Activated CD8-positive, alpha-beta memory T cell treated with anti-CD3 and anti-CD28 coated beads, Interleukin-2, amount 50 U/mL, for 48 hours (primary cell): ENCODE results near the gene LPCAT3.

Source experiments
- DNase-seq: peaks from one replicate; pipeline ENCODE4 v3.0.0-alpha.2; 2020

LPCAT3 gene

DNA sequence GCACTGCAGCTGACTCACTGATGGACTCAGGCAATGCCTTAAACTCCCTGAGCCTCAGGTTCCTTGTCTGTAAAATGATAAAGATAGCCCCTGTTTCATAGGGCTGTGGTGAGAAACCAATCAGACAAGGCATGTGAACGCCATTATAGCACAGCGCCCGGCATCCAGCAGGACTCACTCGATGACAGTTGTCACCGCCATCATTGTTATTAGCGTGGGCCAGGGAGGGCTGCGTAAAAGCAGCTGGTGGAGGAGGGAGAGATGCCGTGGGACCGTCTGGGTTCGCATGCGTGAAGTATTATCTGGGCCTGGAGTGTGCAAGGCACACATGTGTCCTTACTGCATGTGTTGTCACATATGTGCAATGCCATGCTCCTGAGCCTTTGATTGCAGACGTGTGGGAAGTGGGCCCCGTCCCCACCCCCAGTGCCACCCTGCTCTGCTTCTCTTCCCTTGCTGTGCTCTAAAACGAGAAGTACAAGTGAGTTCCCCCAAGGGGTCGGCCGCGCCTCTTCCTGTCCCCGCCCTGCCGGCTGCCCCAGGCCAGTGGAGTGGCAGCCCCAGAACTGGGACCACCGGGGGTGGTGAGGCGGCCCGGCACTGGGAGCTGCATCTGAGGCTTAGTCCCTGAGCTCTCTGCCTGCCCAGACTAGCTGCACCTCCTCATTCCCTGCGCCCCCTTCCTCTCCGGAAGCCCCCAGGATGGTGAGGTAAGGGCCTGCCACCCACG, 67.3 kb downstream of the LPCAT3 start, which contains the start of gene PTPN6:
TSS of gene PTPN6 (plus strand) at position 546 of the 730 bp plus-strand sequence. CDS start at position 703, 157 bp downstream.
- DNase-seq = peak; percentile 81

DNA sequence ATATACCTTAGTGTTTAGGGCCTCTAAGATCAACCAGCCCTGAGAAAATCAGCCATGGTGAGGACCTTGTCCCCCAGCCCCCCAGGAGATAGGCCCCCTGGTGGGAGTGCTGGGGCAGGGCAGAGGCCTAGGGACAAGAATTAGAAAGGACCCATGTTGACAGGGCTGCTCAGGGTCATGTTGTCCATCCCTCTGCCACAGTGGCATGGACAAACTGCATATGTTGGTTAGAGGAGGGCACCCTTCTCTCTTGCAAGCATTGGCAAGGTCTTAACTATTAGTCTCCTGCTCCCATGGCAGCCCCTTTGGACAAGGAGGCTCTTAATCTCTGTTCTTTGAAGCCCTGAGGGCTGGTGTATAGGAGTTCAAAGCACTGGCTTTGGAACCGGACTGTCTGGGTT, 67.9 kb downstream of the LPCAT3 start:
- DNase-seq = peak; percentile 66

DNA sequence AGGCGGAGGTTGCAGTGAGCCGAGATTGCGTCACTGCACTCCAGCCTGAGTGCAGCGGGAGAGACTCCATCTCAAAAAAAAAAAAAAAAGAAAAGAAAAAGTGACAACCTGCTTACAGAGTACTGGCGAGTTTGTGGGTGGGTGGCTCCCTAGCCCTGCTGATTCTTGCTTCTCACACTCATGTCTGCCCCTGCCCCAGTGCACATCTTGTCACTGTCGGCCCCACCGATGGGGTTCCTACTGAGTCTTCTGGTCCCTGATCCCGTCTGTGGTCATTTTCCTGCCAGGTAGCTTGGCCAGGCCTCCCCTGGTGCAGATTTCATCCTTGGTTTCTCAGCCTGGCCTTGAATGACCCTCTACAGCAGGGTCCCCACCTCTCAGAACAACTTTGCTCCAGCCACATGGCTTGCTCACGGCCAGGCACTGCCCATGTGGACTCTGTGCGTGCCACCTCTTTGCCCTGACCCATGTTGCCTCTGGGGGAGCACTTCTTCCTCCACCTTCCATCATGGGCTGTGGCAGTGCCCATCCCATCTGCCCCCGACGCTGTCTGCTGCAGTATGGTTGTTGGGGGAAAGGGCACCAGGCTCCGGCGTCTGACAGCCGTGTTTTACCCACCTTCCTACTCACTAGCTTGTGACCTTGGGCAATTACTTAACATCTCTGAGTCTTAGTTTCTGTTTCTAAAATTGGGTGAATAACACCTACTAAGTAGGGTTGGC, 69.2 kb downstream of the LPCAT3 start:
- peak; percentile 65 for DNase-seq

GRCh38 chr12:6947615-6948014, 70.7 kb downstream of the LPCAT3 start:
- DNase-seq = no peak

- no peak for DNase-seq
Measured at GRCh38 chr12:6946920-6947374, 71.3 kb downstream of the LPCAT3 start.

- peak; percentile 81 for DNase-seq
Measured at GRCh38 chr12:6946033-6946919, 72.0 kb downstream of the LPCAT3 start.

DNA sequence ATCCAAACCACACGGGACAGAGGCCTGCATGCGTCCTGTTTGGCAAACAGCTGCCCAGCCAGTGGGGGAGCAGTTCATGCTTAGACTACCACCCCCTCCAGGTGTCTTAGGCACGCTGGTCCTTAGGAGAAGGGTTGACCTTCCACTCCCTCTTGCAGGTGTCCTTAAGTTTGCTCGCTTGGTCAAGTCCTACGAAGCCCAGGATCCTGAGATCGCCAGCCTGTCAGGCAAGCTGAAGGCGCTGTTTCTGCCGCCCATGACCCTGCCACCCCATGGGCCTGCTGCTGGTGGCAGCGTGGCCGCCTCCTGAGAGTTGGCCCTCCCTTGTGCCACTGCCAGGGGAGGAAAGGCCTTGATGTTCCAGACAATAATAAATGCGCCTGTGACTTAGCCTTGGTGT, 72.7 kb downstream of the LPCAT3 start:
- DNase-seq = peak; percentile 63

DNA sequence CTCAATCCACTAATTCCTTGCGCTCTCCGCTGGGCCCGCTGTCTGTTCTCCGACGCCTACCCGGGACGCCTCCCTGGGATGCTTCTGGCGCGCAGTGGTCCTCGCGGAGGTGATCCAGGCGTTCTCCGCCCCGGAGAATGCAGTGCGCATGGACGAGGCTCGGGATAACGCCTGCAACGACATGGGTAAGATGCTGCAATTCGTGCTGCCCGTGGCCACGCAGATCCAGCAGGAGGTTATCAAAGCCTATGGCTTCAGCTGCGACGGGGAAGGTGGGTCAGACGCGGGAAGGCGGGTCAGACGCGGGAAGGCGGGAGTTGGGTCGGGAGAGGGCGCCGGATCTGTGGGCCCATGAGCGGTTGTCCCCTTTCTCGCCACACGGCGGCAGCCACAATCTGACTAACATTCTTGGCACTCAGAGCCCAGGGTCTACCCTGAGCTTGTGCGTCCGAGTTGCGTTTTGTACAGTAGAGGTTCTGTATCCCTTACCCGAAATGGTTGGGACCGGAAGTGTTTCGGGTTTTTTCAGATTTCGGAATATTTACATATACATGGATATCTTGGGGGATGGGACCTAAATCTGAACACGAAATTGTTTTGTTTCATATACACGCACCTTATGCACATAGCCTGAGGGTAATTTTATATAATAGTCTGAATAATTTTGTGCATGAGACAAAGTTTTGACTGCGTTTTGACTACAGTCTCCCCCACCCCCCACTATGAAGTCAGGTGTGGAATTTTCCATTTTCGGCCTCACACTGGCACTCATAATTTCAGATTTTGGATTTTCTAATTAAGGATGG, 73.7 kb downstream of the LPCAT3 start:
- peak; percentile 93 for DNase-seq

GRCh38 chr12:6943722-6944380, 74.4 kb downstream of the LPCAT3 start, which contains the start of the genes C12orf57 and RNU7-1:
Gene C12orf57, plus strand, starts transcription at chr12:6944022. Its CDS starts 100 bp downstream, at chr12:6944122.
Gene RNU7-1, plus strand, starts transcription at chr12:6943816.
- peak; percentile 91 for DNase-seq

- peak; percentile 82 for DNase-seq
Measured at GRCh38 chr12:6943389-6943721, 74.9 kb downstream of the LPCAT3 start.

DNA sequence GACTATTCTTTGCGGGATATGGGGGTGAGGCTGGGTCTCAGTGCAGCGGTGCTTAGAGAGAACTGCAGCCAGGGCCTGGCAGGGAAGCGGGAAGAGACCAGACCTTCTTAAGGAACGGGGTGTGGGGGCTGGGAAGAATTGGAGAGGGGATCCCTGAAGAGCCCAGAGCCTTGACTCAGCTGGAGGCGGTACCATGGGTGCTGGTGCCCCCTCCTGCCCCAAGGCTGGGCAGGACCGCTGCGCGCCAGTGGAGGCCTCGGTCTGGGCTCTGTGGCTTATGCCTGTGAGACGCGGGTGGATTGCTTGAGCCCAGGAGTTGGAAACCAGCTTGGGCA, 76.0 kb downstream of the LPCAT3 start:
- no peak for DNase-seq

- DNase-seq = no peak
Measured at GRCh38 chr12:6941782-6942181, 76.5 kb downstream of the LPCAT3 start.

DNA sequence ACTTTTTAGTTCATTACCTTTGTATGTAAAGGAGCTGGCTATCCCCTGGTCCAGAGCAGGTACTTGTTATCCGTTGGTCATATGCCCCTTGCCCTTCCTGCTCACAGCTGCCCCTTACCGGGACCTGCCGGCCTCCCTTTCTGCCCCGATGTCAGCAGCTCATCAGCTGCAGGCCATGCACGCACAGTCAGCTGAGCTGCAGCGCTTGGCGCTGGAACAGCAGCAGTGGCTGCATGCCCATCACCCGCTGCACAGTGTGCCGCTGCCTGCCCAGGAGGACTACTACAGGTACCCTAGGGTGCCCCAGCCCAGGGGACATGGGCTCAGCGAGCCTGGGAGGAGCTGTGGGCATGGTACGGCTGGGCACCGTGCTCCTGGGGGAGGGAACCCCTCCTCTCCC, 77.0 kb downstream of the LPCAT3 start:
- DNase-seq = no peak

- no peak for DNase-seq
Measured at GRCh38 chr12:6939191-6939540, 79.1 kb downstream of the LPCAT3 start.

- DNase-seq = no peak
Measured at GRCh38 chr12:6938353-6939190, 79.7 kb downstream of the LPCAT3 start.

- peak; percentile 94 for DNase-seq
Measured at GRCh38 chr12:6937481-6938352, 80.6 kb downstream of the LPCAT3 start.

DNA sequence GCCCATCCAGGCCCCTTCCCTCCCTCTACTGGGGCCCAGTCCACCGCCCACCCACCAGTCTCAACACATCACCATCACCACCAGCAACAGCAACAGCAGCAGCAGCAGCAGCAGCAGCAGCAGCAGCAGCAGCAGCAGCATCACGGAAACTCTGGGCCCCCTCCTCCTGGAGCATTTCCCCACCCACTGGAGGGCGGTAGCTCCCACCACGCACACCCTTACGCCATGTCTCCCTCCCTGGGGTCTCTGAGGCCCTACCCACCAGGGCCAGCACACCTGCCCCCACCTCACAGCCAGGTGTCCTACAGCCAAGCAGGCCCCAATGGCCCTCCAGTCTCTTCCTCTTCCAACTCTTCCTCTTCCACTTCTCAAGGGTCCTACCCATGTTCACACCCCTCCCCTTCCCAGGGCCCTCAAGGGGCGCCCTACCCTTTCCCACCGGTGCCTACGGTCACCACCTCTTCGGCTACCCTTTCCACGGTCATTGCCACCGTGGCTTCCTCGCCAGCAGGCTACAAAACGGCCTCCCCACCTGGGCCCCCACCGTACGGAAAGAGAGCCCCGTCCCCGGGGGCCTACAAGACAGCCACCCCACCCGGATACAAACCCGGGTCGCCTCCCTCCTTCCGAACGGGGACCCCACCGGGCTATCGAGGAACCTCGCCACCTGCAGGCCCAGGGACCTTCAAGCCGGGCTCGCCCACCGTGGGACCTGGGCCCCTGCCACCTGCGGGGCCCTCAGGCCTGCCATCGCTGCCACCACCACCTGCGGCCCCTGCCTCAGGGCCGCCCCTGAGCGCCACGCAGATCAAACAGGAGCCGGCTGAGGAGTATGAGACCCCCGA, 81.4 kb downstream of the LPCAT3 start:
- DNase-seq = no peak

- no peak for DNase-seq
Measured at GRCh38 chr12:6936194-6936635, 82.1 kb downstream of the LPCAT3 start.
